ENCODE measurements around the gene TIMM22. TPM values are rescaled to one million over a fixed set of nuclear protein-coding genes. Genes with fewer than 3 reads are reported as not detected.

Gene TIMM22
- total and polyA plus RNA-seq, 2 of the 4 experiments (the other 2 are of a cell fraction) = 12.7 to 12.9 TPM

DNA sequence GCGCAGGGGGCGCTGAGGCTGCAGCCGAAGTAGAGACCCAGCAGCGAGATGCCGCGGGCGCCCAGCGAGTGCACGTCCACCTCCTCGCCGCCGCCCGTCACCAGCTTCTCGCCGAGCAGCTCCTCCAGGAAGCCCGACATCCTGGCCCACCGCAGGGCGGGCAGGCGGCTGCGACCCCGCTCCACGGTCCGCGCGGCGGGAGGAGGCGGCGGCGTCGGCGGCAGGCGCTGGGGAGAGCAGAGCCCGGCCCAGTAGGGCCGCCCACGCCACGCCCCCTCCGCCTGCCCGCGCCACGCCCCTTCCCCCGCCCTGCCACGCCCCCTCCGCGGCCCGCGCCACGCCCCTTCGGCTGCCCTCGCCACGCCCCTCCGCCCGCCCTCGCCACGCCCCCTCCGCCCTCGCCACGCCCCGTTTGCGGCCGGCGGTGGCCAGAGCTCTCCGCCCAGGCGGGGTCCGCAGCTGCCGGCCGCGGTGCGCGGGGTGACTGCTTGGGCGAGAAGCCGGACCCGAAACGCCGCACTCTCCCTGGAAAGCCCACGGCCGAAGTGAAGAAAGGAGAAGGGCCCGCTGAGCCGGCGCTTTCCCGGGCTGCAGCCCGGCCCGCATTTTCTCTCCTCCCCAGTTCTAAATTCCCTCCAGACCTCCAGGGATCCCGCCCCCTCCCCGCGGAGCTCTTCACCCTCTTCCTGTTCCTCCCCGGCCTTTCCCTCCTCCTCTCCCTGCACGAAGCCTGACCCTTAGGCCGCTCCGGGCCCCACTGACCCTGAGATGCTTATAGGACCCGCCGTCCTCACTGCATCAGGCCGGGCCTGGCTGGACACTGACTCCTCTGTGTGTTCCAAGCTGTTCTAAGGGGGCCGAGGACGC, 17.2 kb upstream of the TIMM22 start, which contains the start of gene NXN:
NXN (minus strand) TSS at position 238 of the 867 bp plus-strand sequence.
- ATAC-seq (ENCODE audit: low read depth) (peak; percentile 86), DNase-seq (peak; percentile 65)
- no peaks in the 10 kb centered on the region for H3K9me3 ChIP-seq (ENCODE audit: control insufficient read depth, insufficient read depth, low read length)
- intact Hi-C loops (cut with micrococcal nuclease) = loop anchor here (2.0 to 5.0 kb wide), 5 partner anchors 47 to 567 kb away; partner anchors contain the start of gene TLCD3A
- H2BK5ac ChIP-seq (ENCODE audit: low read depth, low read length, poor library complexity, severe bottlenecking) = peak within 1 kb of the TSS; percentile 68
- peak within 1 kb of the TSS; percentile 91 for H3K27ac ChIP-seq (ENCODE audit: insufficient read depth, low read length)
- peak within 1 kb of the TSS; percentile 64 for H2AK5ac ChIP-seq (ENCODE audit: low read depth, low read length)
- peak within 1 kb of the TSS; percentile 96 for H3K9ac ChIP-seq (ENCODE audit: low read depth, low read length)
- peaks cover 38% of the 10 kb centered on the region for H4K20me1 ChIP-seq (ENCODE audit: insufficient read depth, low read length)
- no peak within 1 kb of the TSS for H3K14ac ChIP-seq (replicated peaks; ENCODE audit: low read depth, low read length)
- H2BK15ac ChIP-seq (ENCODE audit: low read depth, low read length) = no peak within 1 kb of the TSS
- dilution Hi-C loops (cut with HindIII; ENCODE audit: low sequenced_read_pairs, unreplicated experiment) = loop anchor here (25.0 kb wide), 1 partner anchor 192 kb away; the partner anchor contains the start of genes GLOD4 and MRM3
- H4K91ac ChIP-seq (ENCODE audit: insufficient read depth, low read depth, low read length) = no peak within 1 kb of the TSS; the same call in 1 of the 2 replicates
- 0 out of 2 replicates have a peak, but pooled peaks cover 6% of the 10 kb centered on the region for H3K9me1 ChIP-seq (ENCODE audit: insufficient read depth, low read length)
- H4K8ac ChIP-seq (ENCODE audit: low read depth in 2 of 2, low read length in 2 of 2) = peak within 1 kb of the TSS in 1 of 2 experiments; percentile 63; a peak in 2 of 4 replicates
- in situ Hi-C loops (cut with MboI; ENCODE audit: low sequenced_read_pairs) = loop anchor here (5.0 kb wide), 1 partner anchor 192 kb away; no protein-coding TSS in a partner anchor
- peak within 1 kb of the TSS; percentile 42; the same call in 1 of the 2 replicates for H4K5ac ChIP-seq (ENCODE audit: low read depth, low read length)
- H3K36me3 ChIP-seq (ENCODE audit: control insufficient read depth, insufficient read depth, low read length) = peaks cover 4% of the 10 kb centered on the region; the same call in 1 of the 2 replicates
- peak within 1 kb of the TSS; percentile 65 for H2BK120ac ChIP-seq (ENCODE audit: low read depth, low read length)
- H3K23ac ChIP-seq (ENCODE audit: low read depth, low read length) = 0 out of 2 replicates have a peak within 1 kb of the TSS, but pooled peaks have one; percentile 41
- H3K56ac ChIP-seq (ENCODE audit: extremely low read depth, insufficient read depth, low read length) = 0 out of 2 replicates have a peak within 1 kb of the TSS, but pooled peaks have one; percentile 32
- WGBS, 2 experiments (ENCODE audit: extremely low coverage in 2 of 2, insufficient read length in 1 of 2) = 0% methylated on average over 57 of the region's 94 CpGs; no CpG with 5 or more reads in 1 of the 2 experiments
- no TSS peak for BruUV-seq (replicated peaks)
- H3K4me1 ChIP-seq (ENCODE audit: control insufficient read depth, insufficient read depth, low read length) = peaks cover 12% of the 10 kb centered on the region
- CTCF ChIA-PET = interaction anchor here (0.6 to 1.9 kb wide), 5 partner anchors 63 to 277 kb away, joined by 3 to 14 read pairs (median 7); partner anchors contain the start of genes GLOD4 and MRM3
- POLR2A ChIA-PET (ENCODE audit: unreplicated experiment) = interaction anchor here (0.6 kb wide), 2 partner anchors 101 to 192 kb away, joined by 5 to 22 read pairs; no protein-coding TSS in a partner anchor
- no peak within 1 kb of the TSS; the same call in 1 of the 2 replicates for H3K18ac ChIP-seq (ENCODE audit: low read depth, low read length)
- H3K4ac ChIP-seq (ENCODE audit: low read depth, low read length) = peak within 1 kb of the TSS; percentile 80
- peak within 1 kb of the TSS; percentile 98 for H2AK9ac ChIP-seq (replicated peaks; ENCODE audit: low read depth, low read length, poor library complexity)
- no peaks in the 10 kb centered on the region for H3K27me3 ChIP-seq (ENCODE audit: control insufficient read depth, insufficient read depth, low read length)
- H3K79me1 ChIP-seq (ENCODE audit: low read depth in 1 of 2, low read length in 2 of 2) = peaks cover 6 to 26% of the 10 kb centered on the region in 2 experiments; a peak in 3 of 4 replicates
- peak within 1 kb of the TSS; percentile 93 for H2AFZ ChIP-seq (replicated peaks; ENCODE audit: low read length, poor library complexity)
- peak within 1 kb of the TSS; percentile 100 for H3K4me3 ChIP-seq (ENCODE audit: insufficient read depth, low read depth, low read length)
- H2BK20ac ChIP-seq (ENCODE audit: low read depth, low read length) = no peak within 1 kb of the TSS
- peak within 1 kb of the TSS; percentile 67 for H3K4me2 ChIP-seq (ENCODE audit: low read depth, low read length)
- TF ChIP-seq CEBPB (IDR thresholded peaks at IDR 0.05; ENCODE audit: low read depth, low read length) = no peak
- TF ChIP-seq, protein P1, sequence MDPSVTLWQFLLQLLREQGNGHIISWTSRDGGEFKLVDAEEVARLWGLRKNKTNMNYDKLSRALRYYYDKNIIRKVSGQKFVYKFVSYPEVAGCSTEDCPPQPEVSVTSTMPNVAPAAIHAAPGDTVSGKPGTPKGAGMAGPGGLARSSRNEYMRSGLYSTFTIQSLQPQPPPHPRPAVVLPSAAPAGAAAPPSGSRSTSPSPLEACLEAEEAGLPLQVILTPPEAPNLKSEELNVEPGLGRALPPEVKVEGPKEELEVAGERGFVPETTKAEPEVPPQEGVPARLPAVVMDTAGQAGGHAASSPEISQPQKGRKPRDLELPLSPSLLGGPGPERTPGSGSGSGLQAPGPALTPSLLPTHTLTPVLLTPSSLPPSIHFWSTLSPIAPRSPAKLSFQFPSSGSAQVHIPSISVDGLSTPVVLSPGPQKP (IDR thresholded peaks at IDR 0.05; ENCODE audit: borderline replicate concordance, low read depth, low read length) = no peak
- peak; percentile 46 for TF ChIP-seq RAD21 (IDR thresholded peaks at IDR 0.05; ENCODE audit: low read length)
- TF ChIP-seq FOS (IDR thresholded peaks at IDR 0.05; ENCODE audit: low read depth, low read length) = no peak
- TF ChIP-seq, protein P2, sequence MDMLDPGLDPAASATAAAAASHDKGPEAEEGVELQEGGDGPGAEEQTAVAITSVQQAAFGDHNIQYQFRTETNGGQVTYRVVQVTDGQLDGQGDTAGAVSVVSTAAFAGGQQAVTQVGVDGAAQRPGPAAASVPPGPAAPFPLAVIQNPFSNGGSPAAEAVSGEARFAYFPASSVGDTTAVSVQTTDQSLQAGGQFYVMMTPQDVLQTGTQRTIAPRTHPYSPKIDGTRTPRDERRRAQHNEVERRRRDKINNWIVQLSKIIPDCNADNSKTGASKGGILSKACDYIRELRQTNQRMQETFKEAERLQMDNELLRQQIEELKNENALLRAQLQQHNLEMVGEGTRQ (IDR thresholded peaks at IDR 0.05; ENCODE audit: low read depth, low read length) = no peak
- no peak for TF ChIP-seq BHLHE40 (IDR thresholded peaks at IDR 0.05; ENCODE audit: low read depth, low read length)
- TF ChIP-seq MAFK (IDR thresholded peaks at IDR 0.05; ENCODE audit: low read depth, low read length) = no peak
- 0 out of 2 replicates have a peak, but pooled peaks have one; percentile 71 for TF ChIP-seq CHD1 (IDR thresholded peaks at IDR 0.05; ENCODE audit: low read depth, low read length)
- peak; percentile 47; the same call in 1 of the 2 replicates for TF ChIP-seq MAZ (IDR thresholded peaks at IDR 0.05; ENCODE audit: borderline replicate concordance, low read depth, low read length)
- TF ChIP-seq MXI1 (IDR thresholded peaks at IDR 0.05; ENCODE audit: borderline replicate concordance, low read depth, low read length) = peak; percentile 51; the same call in 1 of the 2 replicates
- TF ChIP-seq NFE2L2 (IDR thresholded peaks at IDR 0.05; ENCODE audit: low read depth, low read length) = no peak
